Nephron (organoid): ENCODE results near the gene PGBD4.

ENCODE experiments used
- H3K27ac Mint-ChIP-seq, 3 experiments: 2 replicates each; pipeline ENCODE4 v1.8.0; 2020; ENCODE audit warnings: mixed read lengths in 3 of 3, mild to moderate bottlenecking in 2 of 3, moderate library complexity in 1 of 3
- H3K27me3 Mint-ChIP-seq: 2 replicates; pipeline ENCODE4 v1.8.0; 2021; ENCODE audit warnings: low read depth, mild to moderate bottlenecking, moderate library complexity, mixed read lengths
- H3K36me3 Mint-ChIP-seq: 2 replicates; pipeline ENCODE4 v1.8.0; 2020; ENCODE audit warnings: low read depth, mixed read lengths
- H3K4me1 Mint-ChIP-seq: 2 replicates; pipeline ENCODE4 v1.8.0; 2020; ENCODE audit warnings: mixed read lengths
- H3K4me3 Mint-ChIP-seq, 3 experiments: 2 replicates each; pipeline ENCODE4 v1.8.0; 2020; ENCODE audit warnings: mild to moderate bottlenecking in 3 of 3, mixed read lengths in 3 of 3, moderate library complexity in 2 of 3
- H3K9me3 Mint-ChIP-seq: 2 replicates; pipeline ENCODE4 v1.8.0; 2020; ENCODE audit warnings: mixed read lengths
- TF ChIP-seq, protein P1 (sequence below), 3 experiments: fragments of 200-600 bp; sonication (generic); IDR thresholded peaks; one replicate each; pipeline ENCODE4 v1.5.0; 2021; ENCODE audit warnings: antibody characterized with exemption in 3 of 3; ENCODE audit not compliant: unreplicated experiment in 3 of 3

Gene PGBD4

DNA sequence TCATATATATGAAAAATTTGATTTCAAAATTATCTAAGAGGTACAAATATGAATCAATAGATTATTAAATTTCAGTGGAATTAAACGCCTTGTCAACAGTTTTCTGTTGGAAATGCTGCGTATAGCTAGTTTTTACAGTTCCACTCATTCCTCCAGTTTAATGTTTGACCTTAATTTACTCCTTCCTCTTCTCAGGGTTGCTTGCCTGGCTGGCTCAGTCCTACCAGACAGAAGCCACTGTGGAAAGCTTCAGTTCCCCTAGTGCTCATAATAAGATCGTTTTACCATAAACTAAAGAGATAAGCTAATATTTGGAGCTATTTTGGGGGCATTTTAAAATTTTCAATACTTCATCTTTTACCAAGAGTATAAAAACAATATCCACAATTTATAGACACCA, 23.0 kb upstream of the PGBD4 start:
- no peaks in the 10 kb centered on the region for H3K27me3 Mint-ChIP-seq
- H3K4me1 Mint-ChIP-seq: no peaks in the 10 kb centered on the region
- no peak overlapping the region for H3K4me3 Mint-ChIP-seq
- H3K27ac Mint-ChIP-seq: no peak overlapping the region
- TF ChIP-seq, protein P1, sequence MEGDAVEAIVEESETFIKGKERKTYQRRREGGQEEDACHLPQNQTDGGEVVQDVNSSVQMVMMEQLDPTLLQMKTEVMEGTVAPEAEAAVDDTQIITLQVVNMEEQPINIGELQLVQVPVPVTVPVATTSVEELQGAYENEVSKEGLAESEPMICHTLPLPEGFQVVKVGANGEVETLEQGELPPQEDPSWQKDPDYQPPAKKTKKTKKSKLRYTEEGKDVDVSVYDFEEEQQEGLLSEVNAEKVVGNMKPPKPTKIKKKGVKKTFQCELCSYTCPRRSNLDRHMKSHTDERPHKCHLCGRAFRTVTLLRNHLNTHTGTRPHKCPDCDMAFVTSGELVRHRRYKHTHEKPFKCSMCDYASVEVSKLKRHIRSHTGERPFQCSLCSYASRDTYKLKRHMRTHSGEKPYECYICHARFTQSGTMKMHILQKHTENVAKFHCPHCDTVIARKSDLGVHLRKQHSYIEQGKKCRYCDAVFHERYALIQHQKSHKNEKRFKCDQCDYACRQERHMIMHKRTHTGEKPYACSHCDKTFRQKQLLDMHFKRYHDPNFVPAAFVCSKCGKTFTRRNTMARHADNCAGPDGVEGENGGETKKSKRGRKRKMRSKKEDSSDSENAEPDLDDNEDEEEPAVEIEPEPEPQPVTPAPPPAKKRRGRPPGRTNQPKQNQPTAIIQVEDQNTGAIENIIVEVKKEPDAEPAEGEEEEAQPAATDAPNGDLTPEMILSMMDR (IDR thresholded peaks at IDR 0.05; ENCODE audit: unreplicated experiment in 3 of 3): no peak
- peaks cover 6% of the 10 kb centered on the region for H3K36me3 Mint-ChIP-seq
- no peaks in the 10 kb centered on the region for H3K9me3 Mint-ChIP-seq

DNA sequence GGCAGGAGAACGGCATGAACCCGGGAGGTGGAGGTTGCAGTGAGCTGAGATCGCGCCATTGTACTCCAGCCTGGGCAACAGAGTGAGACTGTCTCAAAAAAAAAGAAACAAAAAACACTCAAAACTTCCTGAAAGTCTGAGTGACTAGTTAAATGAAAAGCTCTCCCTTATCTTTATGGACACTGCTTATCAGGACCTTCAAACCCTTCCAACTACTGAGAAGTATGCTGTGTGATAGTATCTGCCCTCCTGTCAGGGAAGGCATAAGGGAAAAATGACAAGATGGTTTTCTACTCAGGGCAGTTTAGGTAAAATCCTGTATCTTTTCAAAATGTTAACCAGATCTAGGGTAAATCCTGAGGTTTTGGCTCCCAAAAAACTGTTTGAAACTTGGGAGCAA, 22.0 kb upstream of the PGBD4 start:
- Mint-ChIP-seq H3K4me1 (no peaks in the 10 kb centered on the region), H3K9me3 (no peaks in the 10 kb centered on the region), H3K4me3 (no peak overlapping the region), H3K36me3 (peaks cover 11% of the 10 kb centered on the region), H3K27me3 (no peaks in the 10 kb centered on the region), H3K27ac (no peak overlapping the region)
- TF ChIP-seq, protein P1 (IDR thresholded peaks at IDR 0.05; ENCODE audit: unreplicated experiment in 3 of 3): no peak

DNA sequence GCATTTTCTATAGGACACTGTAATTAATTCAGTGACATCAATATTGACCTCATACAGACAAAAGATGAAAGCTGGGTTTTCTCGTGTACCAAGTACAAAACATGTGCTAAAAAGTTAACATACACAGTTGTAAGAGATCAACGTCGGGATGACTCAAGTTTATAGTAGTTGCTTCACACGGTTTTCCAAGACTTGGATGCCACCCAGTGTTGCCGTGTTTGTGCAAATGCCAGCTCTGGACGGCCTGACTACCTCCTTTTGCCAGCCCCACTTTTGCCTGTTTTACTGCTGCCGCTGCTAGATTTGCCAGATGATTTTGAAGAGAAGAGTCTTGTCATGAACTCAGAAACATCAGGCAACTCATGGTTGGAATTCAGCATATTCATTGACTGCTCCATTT, 17.8 kb upstream of the PGBD4 start:
- no peaks in the 10 kb centered on the region for H3K4me1 Mint-ChIP-seq
- no peaks in the 10 kb centered on the region for H3K27me3 Mint-ChIP-seq
- TF ChIP-seq, protein P1 (IDR thresholded peaks at IDR 0.05; ENCODE audit: unreplicated experiment in 3 of 3): no peak
- H3K4me3 Mint-ChIP-seq: no peak overlapping the region
- peaks cover 30% of the 10 kb centered on the region for H3K36me3 Mint-ChIP-seq
- H3K27ac Mint-ChIP-seq: no peak overlapping the region
- no peaks in the 10 kb centered on the region for H3K9me3 Mint-ChIP-seq

DNA sequence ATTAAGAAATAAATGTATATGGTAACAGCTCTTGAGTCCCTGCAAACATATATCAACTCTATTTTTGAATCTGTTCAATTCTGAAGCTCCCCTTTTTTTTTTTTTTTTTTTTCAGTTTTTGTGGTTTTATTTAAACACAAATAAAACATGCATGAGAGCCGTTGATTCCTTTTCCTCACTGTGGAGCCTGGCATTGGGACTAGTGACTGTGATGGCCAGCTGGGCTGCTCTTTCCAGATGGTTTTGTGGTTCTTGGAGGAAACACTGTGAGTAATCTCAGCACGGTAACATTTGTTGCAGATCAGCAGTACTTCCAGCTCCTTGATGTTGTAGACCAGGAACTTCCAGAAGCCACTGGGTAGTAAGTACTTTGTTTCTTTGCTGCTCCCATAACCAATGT, 16.1 kb upstream of the PGBD4 start:
- Mint-ChIP-seq H3K4me1 (no peaks in the 10 kb centered on the region), H3K27me3 (no peaks in the 10 kb centered on the region), H3K9me3 (no peaks in the 10 kb centered on the region), H3K4me3 (no peak overlapping the region), H3K36me3 (peaks cover 40% of the 10 kb centered on the region), H3K27ac (no peak overlapping the region)
- TF ChIP-seq, protein P1 (IDR thresholded peaks at IDR 0.05; ENCODE audit: unreplicated experiment in 3 of 3): no peak

DNA sequence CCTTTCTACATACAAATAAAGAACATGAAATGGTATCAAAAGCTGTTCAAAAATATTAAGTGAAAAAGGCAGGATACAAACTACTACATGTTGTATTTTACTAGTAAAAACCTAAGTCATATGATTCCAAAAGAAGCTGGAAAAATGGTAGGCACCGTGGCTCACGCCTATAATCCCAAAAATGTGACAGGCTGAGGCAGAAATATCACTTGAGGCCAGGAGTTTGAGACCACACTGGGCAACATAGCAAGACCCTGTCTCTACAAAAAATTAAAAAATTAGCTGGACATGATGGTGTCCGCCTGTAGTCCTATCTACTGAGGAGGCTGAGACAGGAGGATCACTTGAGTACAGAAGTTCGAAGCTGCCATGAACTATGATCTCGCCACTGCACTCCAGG, 2.0 kb upstream of the PGBD4 start:
- H3K4me3 Mint-ChIP-seq: peak overlapping the region; percentile 69 to 81 (median 77)
- peaks cover 26% of the 10 kb centered on the region for H3K4me1 Mint-ChIP-seq
- TF ChIP-seq, protein P1 (IDR thresholded peaks at IDR 0.05; ENCODE audit: unreplicated experiment in 3 of 3): no peak
- no peaks in the 10 kb centered on the region for H3K27me3 Mint-ChIP-seq
- H3K36me3 Mint-ChIP-seq: peaks cover 18% of the 10 kb centered on the region
- H3K9me3 Mint-ChIP-seq: peaks cover 3% of the 10 kb centered on the region
- H3K27ac Mint-ChIP-seq: no peak overlapping the region

DNA sequence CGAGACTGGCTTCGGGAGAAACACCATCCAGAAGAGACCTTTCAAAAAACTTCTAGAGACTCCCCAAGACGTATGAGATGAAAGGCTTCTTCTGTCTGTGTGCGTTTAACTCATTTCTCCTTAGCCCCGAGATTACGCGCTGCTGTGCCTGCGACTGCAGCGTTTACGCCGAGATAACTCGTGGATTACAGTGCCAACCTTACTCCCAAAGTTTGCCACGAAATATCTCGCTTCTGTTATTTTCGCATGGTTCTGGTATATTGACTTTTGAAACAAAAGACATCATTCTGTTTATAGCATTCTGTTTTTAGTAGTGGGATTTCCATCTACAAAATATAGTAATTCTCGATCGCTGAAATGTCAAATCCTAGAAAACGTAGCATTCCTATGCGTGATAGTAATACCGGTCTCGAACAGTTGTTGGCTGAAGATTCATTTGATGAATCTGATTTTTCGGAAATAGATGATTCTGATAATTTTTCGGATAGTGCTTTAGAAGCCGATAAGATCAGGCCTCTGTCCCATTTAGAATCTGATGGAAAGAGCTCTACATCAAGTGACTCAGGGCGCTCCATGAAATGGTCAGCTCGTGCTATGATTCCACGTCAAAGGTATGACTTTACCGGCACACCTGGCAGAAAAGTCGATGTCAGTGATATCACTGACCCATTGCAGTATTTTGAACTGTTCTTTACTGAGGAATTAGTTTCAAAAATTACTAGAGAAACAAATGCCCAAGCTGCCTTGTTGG, 467 bp downstream of the PGBD4 start:
- peaks cover 5% of the 10 kb centered on the region for H3K9me3 Mint-ChIP-seq
- H3K4me3 Mint-ChIP-seq: peak overlapping the region; percentile 98 to 99 (median 99)
- peak overlapping the region; percentile 86 to 98 (median 95) for H3K27ac Mint-ChIP-seq
- no peaks in the 10 kb centered on the region for H3K27me3 Mint-ChIP-seq
- H3K36me3 Mint-ChIP-seq: peaks cover 18% of the 10 kb centered on the region
- TF ChIP-seq, protein P1 (IDR thresholded peaks at IDR 0.05; ENCODE audit: unreplicated experiment in 3 of 3): no peak
- H3K4me1 Mint-ChIP-seq: peaks cover 26% of the 10 kb centered on the region
